K562 (cell line): ENCODE measurements around the gene PACRG. TPM values are rescaled to one million over a fixed set of nuclear protein-coding genes. Genes with fewer than 3 reads are reported as not detected.

Experiments used
- ATAC-seq: fragments of 200-7000 bp; cut with Tn5 transposase; 3 replicates; pipeline ENCODE4 v1.9.1; 2020; ENCODE audit warnings: moderate library complexity
- BruUV-seq: library from RNA; stranded (reverse); fragments of 400-500 nt; replicated peaks from 2 replicates; lab custom pipeline; 2021; lab: Mats Ljungman, UMichigan
- CTCF ChIA-PET: fragments of 300-600 bp; formaldehyde crosslinking; extraction: SDS; loops from one replicate; lab custom pipeline; 2021; ENCODE audit warnings: low intra/inter-chr PET ratio; lab: Yijun Ruan, JAX
- POLR2A ChIA-PET: fragments of 300-600, 350-650 bp; sonication (Branson Sonifier 250); formaldehyde crosslinking; extraction: SDS; loops from one replicate; lab custom pipeline; 2021; ENCODE audit warnings: antibody characterized with exemption, inconsistent platforms; lab: Yijun Ruan, JAX
- DNase-seq, 4 experiments: peaks; one replicate each; pipeline versions ENCODE4 v3.0.0 to v3.0.0-alpha.2; 2011 to 2018; ENCODE audit warnings: low spot score in 3 of 4, mixed read lengths in 3 of 4; ENCODE audit errors: extremely low read depth in 1 of 4
- FAIRE-seq: peaks from 2 replicates; lab custom pipeline; 2011; peaks lifted over from hg19 to GRCh38; lab: Jason Lieb, UNC
- H2AFZ ChIP-seq: 2 replicates; pipeline ENCODE4 v1.6.0; 2011; ENCODE audit warnings: low read depth, low read length, control low read depth, inconsistent platforms
- H3K27ac ChIP-seq: fragments of 200-600 bp; 3 replicates; pipeline ENCODE4 v1.8.0; 2011; ENCODE audit warnings: low read depth, mild to moderate bottlenecking, control low read depth, inconsistent platforms, low read length, moderate library complexity, mixed read lengths; ENCODE audit errors: extremely low read depth
- H3K27me3 ChIP-seq, 2 experiments: fragments of 300-600 bp in 1 of 2; 2 replicates in 1 of 2; 3 replicates in 1 of 2; pipeline versions ENCODE4 v1.6.0 to v1.8.0; 2011; ENCODE audit warnings: inconsistent platforms in 2 of 2, low read length in 2 of 2, mild to moderate bottlenecking in 1 of 2, mixed read lengths in 1 of 2, moderate library complexity in 1 of 2; ENCODE audit not compliant: control insufficient read depth in 2 of 2, insufficient read depth in 2 of 2
- H3K36me3 ChIP-seq: fragments of 300-600 bp; 3 replicates; pipeline ENCODE4 v1.8.0; 2011; ENCODE audit warnings: mild to moderate bottlenecking, low read length, inconsistent platforms; ENCODE audit not compliant: control insufficient read depth, insufficient read depth
- H3K4me1 ChIP-seq, 2 experiments: fragments of 200-600 bp in 1 of 2; replicated peaks in 1 of 2; 2 replicates in 1 of 2; 3 replicates in 1 of 2; pipeline versions ENCODE4 v1.5.1 to v1.8.0; 2011; ENCODE audit warnings: inconsistent platforms in 2 of 2, low read length in 2 of 2, mild to moderate bottlenecking in 1 of 2, mixed read lengths in 1 of 2, moderate library complexity in 1 of 2; ENCODE audit not compliant: control insufficient read depth in 2 of 2, insufficient read depth in 2 of 2
- H3K4me2 ChIP-seq: 2 replicates; pipeline ENCODE4 v1.6.1; 2011; ENCODE audit warnings: low read length, control low read depth, inconsistent platforms, mixed read lengths; ENCODE audit not compliant: insufficient read depth
- H3K4me3 ChIP-seq: fragments of 200-600 bp; sonication (generic), shearing (Covaris generic); 2 replicates; pipeline ENCODE4 v1.5.1; 2016; ENCODE audit warnings: control low read depth, inconsistent platforms
- H3K79me2 ChIP-seq: fragments of 200-600 bp; 3 replicates; pipeline ENCODE4 v1.8.0; 2011; ENCODE audit warnings: low read length, inconsistent platforms; ENCODE audit not compliant: control insufficient read depth, insufficient read depth
- H3K9ac ChIP-seq, 2 experiments: 2 replicates each; pipeline versions ENCODE4 v1.6.0 to v1.6.1; 2011; ENCODE audit warnings: low read depth in 2 of 2, low read length in 2 of 2, control low read depth in 1 of 2, inconsistent platforms in 1 of 2, mild to moderate bottlenecking in 1 of 2, mixed read lengths in 1 of 2; ENCODE audit not compliant: insufficient read depth in 1 of 2
- H3K9me1 ChIP-seq: one replicate; pipeline ENCODE4 v1.6.0; 2011; ENCODE audit warnings: inconsistent platforms, mild to moderate bottlenecking, low read length, moderate library complexity; ENCODE audit not compliant: control insufficient read depth, insufficient read depth
- H3K9me3 ChIP-seq: replicated peaks from 2 replicates; pipeline ENCODE4 v1.5.1; 2011; ENCODE audit warnings: low read depth, low read length, inconsistent platforms; ENCODE audit not compliant: control insufficient read depth, insufficient read depth
- H4K20me1 ChIP-seq: replicated peaks from 2 replicates; pipeline ENCODE4 v1.6.1; 2011; ENCODE audit warnings: low read length, inconsistent platforms, mixed read lengths; ENCODE audit not compliant: control insufficient read depth, insufficient read depth
- CREBBP ChIP-seq: IDR thresholded peaks from one replicate; pipeline ENCODE4 v1.6.1; 2012; ENCODE audit warnings: low read depth, mild to moderate bottlenecking, control low read depth, inconsistent platforms, low read length
- ELF4 ChIP-seq: fragments of 450-650 bp; formaldehyde crosslinking; IDR thresholded peaks from 2 replicates; pipeline ENCODE4 v1.4.0; 2022; ENCODE audit warnings: missing genetic modification characterization
- GATA2 ChIP-seq: sonication (generic); formaldehyde crosslinking; IDR thresholded peaks from 2 replicates; pipeline ENCODE4 v1.4.0; 2020; ENCODE audit warnings: mild to moderate bottlenecking, missing genetic modification reagents
- POLR3G ChIP-seq: IDR thresholded peaks from 2 replicates; pipeline ENCODE4 v1.6.1; 2011; ENCODE audit not compliant: insufficient read length, insufficient replicate concordance; ENCODE audit errors: extremely low read depth
- TEAD4 ChIP-seq, 2 experiments: sonication (generic) in 1 of 2; formaldehyde crosslinking in 1 of 2; IDR thresholded peaks; 2 replicates each; pipeline versions ENCODE4 v1.6.1 to v1.8.0; 2012 to 2022; ENCODE audit warnings: borderline replicate concordance in 1 of 2, inconsistent platforms in 1 of 2, low read length in 1 of 2, mild to moderate bottlenecking in 1 of 2, missing genetic modification reagents in 1 of 2
- TGIF2 ChIP-seq: sonication (generic); formaldehyde crosslinking; IDR thresholded peaks from 2 replicates; pipeline ENCODE4 v1.8.1; 2022; ENCODE audit warnings: mild to moderate bottlenecking, missing genetic modification reagents, moderate library complexity
- THRAP3 ChIP-seq: fragments of 450-650 bp; IDR thresholded peaks from 2 replicates; pipeline ENCODE4 v1.6.1; 2016; ENCODE audit warnings: mild to moderate bottlenecking, inconsistent platforms, borderline replicate concordance
- ZBTB43 ChIP-seq: sonication (generic); formaldehyde crosslinking; IDR thresholded peaks from 2 replicates; pipeline ENCODE4 v1.8.0; 2023; ENCODE audit warnings: mild to moderate bottlenecking, missing genetic modification reagents
- ZBTB7A ChIP-seq: IDR thresholded peaks from 2 replicates; pipeline ENCODE4 v1.6.1; 2011; ENCODE audit warnings: low read depth, mild to moderate bottlenecking, low read length, moderate library complexity, borderline replicate concordance; ENCODE audit not compliant: control insufficient read depth
- ZFP30 ChIP-seq: fragments of 250-450 bp; sonication (Bioruptor Pico); IDR thresholded peaks from 2 replicates; pipeline ENCODE4 v1.8.0; 2022; ENCODE audit warnings: moderate library complexity, mild to moderate bottlenecking, inconsistent platforms, borderline replicate concordance
- ZNF24 ChIP-seq: fragments of 450-650 bp; IDR thresholded peaks from 2 replicates; pipeline ENCODE4 v1.6.1; 2016
- ZNF324 ChIP-seq: fragments of 250-450 bp; sonication (Bioruptor Pico); IDR thresholded peaks from 2 replicates; pipeline ENCODE4 v1.4.0; 2020; ENCODE audit warnings: mild to moderate bottlenecking
- WGBS: fragments of 100-300 bp; shearing (Covaris generic); methylation state at CpG from one replicate; pipeline ENCODE4 v1.1.6; 2016; ENCODE audit warnings: low coverage, mixed read lengths; ENCODE audit not compliant: insufficient coverage; ENCODE audit errors: missing lambda C conversion rate; 5-methylcytosine and 5-hydroxymethylcytosine counted together
- in situ Hi-C: fragments of 300-500 bp; cut with MboI; formaldehyde crosslinking; loops from 4 replicates; pipeline ENCODE4 v1.15.0; 2018; ENCODE audit warnings: inconsistent platforms, mixed read lengths
- intact Hi-C: fragments of 100-400 bp; cut with micrococcal nuclease; formaldehyde crosslinking; loops from 2 replicates; pipeline ENCODE4 v1.14.2; 2022
- polyA plus RNA-seq, 8 experiments: library from polyadenylated mRNA; depleted of rRNA in 4 of 8; stranded (reverse) in 5 of 8; unstranded in 3 of 8; fragments of >200 nt; fragmentation: Nextera tagmentation in 2 of 8; fragmentation: Illumina TruSeq in 1 of 8; extraction: Ambion mirVana in 2 of 8; extraction: Trizol in 1 of 8; gene quantifications; 2 replicates each; pipeline versions ENCODE4 v1.2.1 to v1.2.3, GENCODE V29; 2011 to 2014; ENCODE audit warnings: inconsistent platforms in 1 of 8, missing spikeins in 1 of 8
- total RNA-seq, 7 experiments: library from RNA; depleted of rRNA in 6 of 7; stranded (reverse); fragments of >200 nt in 6 of 7; fragmentation: Illumina TruSeq in 2 of 7; extraction: Trizol in 2 of 7; gene quantifications; 2 replicates each; pipeline versions ENCODE4 v1.2.1 to v1.2.3, GENCODE V29; 2011 to 2021; ENCODE audit warnings: low replicate concordance in 1 of 7
- TF ChIP-seq, protein P1 (sequence below): fragments of 450-650 bp; formaldehyde crosslinking; IDR thresholded peaks from 2 replicates; pipeline ENCODE4 v1.4.0; 2020; ENCODE audit warnings: mild to moderate bottlenecking, moderate library complexity
- TF ChIP-seq, protein P2 (sequence below): sonication (generic); formaldehyde crosslinking; IDR thresholded peaks from 2 replicates; pipeline ENCODE4 v1.8.1; 2023; ENCODE audit warnings: mild to moderate bottlenecking, missing genetic modification reagents
- TF ChIP-seq, protein P3 (sequence below), 2 experiments: fragments of 450-650 bp; conservative IDR thresholded peaks; 2 replicates each; pipeline ENCODE4 v1.6.1; 2017; ENCODE audit warnings: mild to moderate bottlenecking in 2 of 2, moderate library complexity in 2 of 2

PACRG gene
- total and polyA plus RNA-seq, 9 of the 15 experiments (the other 6 are each of a cell fraction or from before 2014, with no cell fraction given), result 0.04 TPM; not detected in 8

DNA sequence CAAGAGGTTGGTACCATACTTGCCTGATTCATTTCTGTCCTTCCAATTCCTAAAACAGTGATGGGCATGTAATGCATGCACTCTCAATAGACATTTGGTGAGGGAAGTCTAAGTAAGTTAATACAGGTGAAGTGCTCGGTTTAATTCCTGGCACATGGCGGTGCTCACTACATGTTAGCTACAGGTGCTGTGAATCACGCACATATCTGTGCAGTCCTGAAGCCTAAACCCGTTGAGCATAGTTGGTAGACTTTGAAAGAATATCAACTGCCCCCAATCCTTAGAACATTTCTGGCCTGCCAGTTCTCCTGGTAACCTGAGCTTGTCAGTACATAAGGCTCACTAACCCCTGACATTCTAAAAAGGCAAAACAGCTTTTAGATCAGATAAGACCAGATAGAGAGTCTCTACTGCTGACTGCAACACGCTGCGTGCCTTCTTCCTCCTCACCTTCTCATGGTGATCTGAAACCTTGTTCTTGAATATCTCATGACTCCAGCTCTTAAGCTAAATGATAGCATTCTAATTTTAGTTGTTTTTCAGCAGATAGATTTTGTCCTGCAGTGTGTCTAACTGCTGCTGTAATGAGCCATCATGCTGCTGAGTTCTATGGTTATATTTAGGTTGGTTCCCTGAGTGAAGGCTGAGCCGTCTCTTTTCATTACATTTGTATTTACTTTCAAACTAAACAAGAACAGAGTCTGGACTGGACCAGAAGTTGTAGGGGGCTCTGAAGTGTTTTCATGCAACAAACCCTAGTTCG is 358.3 kb downstream of the PACRG start:
- no peak for FAIRE-seq
- CTCF ChIA-PET, result no interaction called here
- H3K79me2 ChIP-seq, result no peaks in the 10 kb centered on the region
- no peak for DNase-seq
- H3K4me1 ChIP-seq, result no peaks in the 10 kb centered on the region
- no peaks in the 10 kb centered on the region for H3K9me1 ChIP-seq
- intact Hi-C loops, result no loop called here
- no peak overlapping the region for H3K4me2 ChIP-seq
- ATAC-seq, result no peak
- BruUV-seq, result no TSS peak
- WGBS, result under 1% methylated on average over 8 of the region's 8 CpGs
- POLR2A ChIA-PET, result no interaction called here
- H4K20me1 ChIP-seq, result no peaks in the 10 kb centered on the region
- H3K9ac ChIP-seq, result no peak overlapping the region
- no peak overlapping the region for H3K4me3 ChIP-seq
- in situ Hi-C loops, result no loop called here
- H3K27ac ChIP-seq, result no peak overlapping the region
- no peaks in the 10 kb centered on the region for H3K36me3 ChIP-seq
- H2AFZ ChIP-seq, result no peak overlapping the region
- H3K27me3 ChIP-seq, result no peaks in the 10 kb centered on the region
- H3K9me3 ChIP-seq, result no peaks in the 10 kb centered on the region
- TF ChIP-seq ZFP30 (CRISPR knock-in tag) (no peak), ELF4 (CRISPR knock-in tag) (no peak), GATA2 (CRISPR knock-in tag) (no peak), ZBTB43 (CRISPR knock-in tag) (no peak), ZBTB7A (no peak), TEAD4 (IDR thresholded peaks at IDR 0.05; ENCODE audit: low read length) (no peak), TEAD4 (CRISPR knock-in tag; IDR thresholded peaks at IDR 0.05; ENCODE audit: borderline replicate concordance) (no peak), CREBBP (no peak), ZNF324 (no peak), POLR3G (no peak), TGIF2 (CRISPR knock-in tag) (no peak), THRAP3 (no peak), ZNF24 (no peak)
- TF ChIP-seq, protein P1, sequence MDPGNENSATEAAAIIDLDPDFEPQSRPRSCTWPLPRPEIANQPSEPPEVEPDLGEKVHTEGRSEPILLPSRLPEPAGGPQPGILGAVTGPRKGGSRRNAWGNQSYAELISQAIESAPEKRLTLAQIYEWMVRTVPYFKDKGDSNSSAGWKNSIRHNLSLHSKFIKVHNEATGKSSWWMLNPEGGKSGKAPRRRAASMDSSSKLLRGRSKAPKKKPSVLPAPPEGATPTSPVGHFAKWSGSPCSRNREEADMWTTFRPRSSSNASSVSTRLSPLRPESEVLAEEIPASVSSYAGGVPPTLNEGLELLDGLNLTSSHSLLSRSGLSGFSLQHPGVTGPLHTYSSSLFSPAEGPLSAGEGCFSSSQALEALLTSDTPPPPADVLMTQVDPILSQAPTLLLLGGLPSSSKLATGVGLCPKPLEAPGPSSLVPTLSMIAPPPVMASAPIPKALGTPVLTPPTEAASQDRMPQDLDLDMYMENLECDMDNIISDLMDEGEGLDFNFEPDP, result no peak
- TF ChIP-seq, protein P2, sequence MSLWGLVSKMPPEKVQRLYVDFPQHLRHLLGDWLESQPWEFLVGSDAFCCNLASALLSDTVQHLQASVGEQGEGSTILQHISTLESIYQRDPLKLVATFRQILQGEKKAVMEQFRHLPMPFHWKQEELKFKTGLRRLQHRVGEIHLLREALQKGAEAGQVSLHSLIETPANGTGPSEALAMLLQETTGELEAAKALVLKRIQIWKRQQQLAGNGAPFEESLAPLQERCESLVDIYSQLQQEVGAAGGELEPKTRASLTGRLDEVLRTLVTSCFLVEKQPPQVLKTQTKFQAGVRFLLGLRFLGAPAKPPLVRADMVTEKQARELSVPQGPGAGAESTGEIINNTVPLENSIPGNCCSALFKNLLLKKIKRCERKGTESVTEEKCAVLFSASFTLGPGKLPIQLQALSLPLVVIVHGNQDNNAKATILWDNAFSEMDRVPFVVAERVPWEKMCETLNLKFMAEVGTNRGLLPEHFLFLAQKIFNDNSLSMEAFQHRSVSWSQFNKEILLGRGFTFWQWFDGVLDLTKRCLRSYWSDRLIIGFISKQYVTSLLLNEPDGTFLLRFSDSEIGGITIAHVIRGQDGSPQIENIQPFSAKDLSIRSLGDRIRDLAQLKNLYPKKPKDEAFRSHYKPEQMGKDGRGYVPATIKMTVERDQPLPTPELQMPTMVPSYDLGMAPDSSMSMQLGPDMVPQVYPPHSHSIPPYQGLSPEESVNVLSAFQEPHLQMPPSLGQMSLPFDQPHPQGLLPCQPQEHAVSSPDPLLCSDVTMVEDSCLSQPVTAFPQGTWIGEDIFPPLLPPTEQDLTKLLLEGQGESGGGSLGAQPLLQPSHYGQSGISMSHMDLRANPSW, result no peak
- TF ChIP-seq, protein P3, sequence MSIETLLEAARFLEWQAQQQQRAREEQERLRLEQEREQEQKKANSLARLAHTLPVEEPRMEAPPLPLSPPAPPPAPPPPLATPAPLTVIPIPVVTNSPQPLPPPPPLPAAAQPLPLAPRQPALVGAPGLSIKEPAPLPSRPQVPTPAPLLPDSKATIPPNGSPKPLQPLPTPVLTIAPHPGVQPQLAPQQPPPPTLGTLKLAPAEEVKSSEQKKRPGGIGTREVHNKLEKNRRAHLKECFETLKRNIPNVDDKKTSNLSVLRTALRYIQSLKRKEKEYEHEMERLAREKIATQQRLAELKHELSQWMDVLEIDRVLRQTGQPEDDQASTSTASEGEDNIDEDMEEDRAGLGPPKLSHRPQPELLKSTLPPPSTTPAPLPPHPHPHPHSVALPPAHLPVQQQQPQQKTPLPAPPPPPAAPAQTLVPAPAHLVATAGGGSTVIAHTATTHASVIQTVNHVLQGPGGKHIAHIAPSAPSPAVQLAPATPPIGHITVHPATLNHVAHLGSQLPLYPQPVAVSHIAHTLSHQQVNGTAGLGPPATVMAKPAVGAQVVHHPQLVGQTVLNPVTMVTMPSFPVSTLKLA (conservative IDR thresholded peaks at IDR 0.05), result no peak
